SU-DHL-6 (cell line): ENCODE data around the gene RASL11B.

ENCODE experiments used
- H2AFZ ChIP-seq: fragments of 200-600 bp; sonication (generic); 2 replicates; pipeline ENCODE4 v1.6.1; 2014; ENCODE audit warnings: low read depth, mild to moderate bottlenecking, moderate library complexity, mixed read lengths, antibody characterized with exemption, low read length; ENCODE audit not compliant: severe bottlenecking
- H3F3A ChIP-seq: fragments of 200-600 bp; shearing (Covaris generic); 2 replicates; pipeline ENCODE4 v1.6.0; 2016; ENCODE audit warnings: antibody characterized with exemption, mild to moderate bottlenecking; ENCODE audit not compliant: insufficient read depth
- H3K27ac ChIP-seq: fragments of 200-600 bp; sonication (generic); 2 replicates; pipeline ENCODE4 v1.5.1; 2016; ENCODE audit warnings: low read depth, mild to moderate bottlenecking, low read length, moderate library complexity, mixed read lengths
- H3K27me3 ChIP-seq: fragments of 200-600 bp; sonication (generic), shearing (Covaris generic); 2 replicates; pipeline ENCODE4 v1.6.0; 2014; ENCODE audit warnings: mild to moderate bottlenecking, low read length
- H3K36me3 ChIP-seq: fragments of 200-600 bp; sonication (generic); 2 replicates; pipeline ENCODE4 v1.6.1; 2014; ENCODE audit warnings: mild to moderate bottlenecking, low read length, mixed read lengths
- H3K4me2 ChIP-seq: fragments of 300-600, 200-600 bp; shearing (Covaris generic), sonication (generic); 2 replicates; pipeline ENCODE4 v1.6.0; 2014; ENCODE audit warnings: low read length, low read depth, mild to moderate bottlenecking; ENCODE audit not compliant: poor library complexity, severe bottlenecking
- H3K4me3 ChIP-seq: fragments of 200-600 bp; sonication (generic); 2 replicates; pipeline ENCODE4 v1.5.1; 2014; ENCODE audit warnings: antibody characterized with exemption, low read length, mild to moderate bottlenecking, mixed read lengths; ENCODE audit not compliant: insufficient read depth, poor library complexity, severe bottlenecking
- H3K79me2 ChIP-seq: fragments of 200-600 bp; sonication (generic); 2 replicates; pipeline ENCODE4 v1.6.1; 2014; ENCODE audit warnings: mild to moderate bottlenecking, low read length, moderate library complexity; ENCODE audit not compliant: insufficient read depth
- H3K9ac ChIP-seq: fragments of 200-600 bp; sonication (generic); 2 replicates; pipeline ENCODE4 v1.7.0; 2014; ENCODE audit warnings: mild to moderate bottlenecking, low read length
- H3K9me2 ChIP-seq: fragments of 200-600 bp; sonication (generic); replicated peaks from 2 replicates; pipeline ENCODE4 v1.6.1; 2014; ENCODE audit warnings: low read length; ENCODE audit not compliant: insufficient read depth
- H3K9me3 ChIP-seq: fragments of 200-600 bp; sonication (generic); 2 replicates; pipeline ENCODE4 v1.6.1; 2014; ENCODE audit warnings: low read length, mixed read lengths; ENCODE audit not compliant: insufficient read depth
- H4K20me1 ChIP-seq: fragments of 200-600 bp; sonication (generic); 2 replicates; pipeline ENCODE4 v1.6.1; 2014; ENCODE audit warnings: low read depth, mild to moderate bottlenecking, antibody characterized with exemption, low read length, moderate library complexity, mixed read lengths
- CTCF ChIP-seq: fragments of 200-600 bp; sonication (generic); IDR thresholded peaks from one replicate; pipeline ENCODE4 v1.5.1; 2017; ENCODE audit warnings: antibody characterized with exemption, mild to moderate bottlenecking, low read length, moderate library complexity; ENCODE audit not compliant: insufficient read depth, poor library complexity, severe bottlenecking
- EZH2phosphoT487 ChIP-seq: fragments of 200-600 bp; sonication (generic), shearing (Covaris generic); conservative IDR thresholded peaks from 2 replicates; pipeline ENCODE4 v1.6.1; 2018; ENCODE audit warnings: mild to moderate bottlenecking, antibody characterized with exemption, low read length, moderate library complexity, mixed read lengths

The RASL11B gene

GRCh38 chr4:52860361-52860760 is 1.8 kb upstream of the RASL11B start:
- Histone ChIP-seq H4K20me1 (no peaks in the 10 kb centered on the region), H3K27ac (no peak overlapping the region), H2AFZ (no peak overlapping the region), H3F3A (no peaks in the 10 kb centered on the region), H3K27me3 (no peaks in the 10 kb centered on the region), H3K9me2 (no peaks in the 10 kb centered on the region), H3K9me3 (no peaks in the 10 kb centered on the region), H3K9ac (no peak overlapping the region), H3K36me3 (no peaks in the 10 kb centered on the region), H3K4me2 (no peak overlapping the region), H3K4me3 (no peak overlapping the region), H3K79me2 (no peaks in the 10 kb centered on the region)
- TF ChIP-seq EZH2phosphoT487: no peak
- no peak for TF ChIP-seq CTCF

GRCh38 chr4:52861171-52861823 is 820 bp upstream of the RASL11B start:
- H3K27me3 ChIP-seq: no peaks in the 10 kb centered on the region
- no peaks in the 10 kb centered on the region for H3K79me2 ChIP-seq
- H2AFZ ChIP-seq: no peak overlapping the region
- no peaks in the 10 kb centered on the region for H4K20me1 ChIP-seq
- no peaks in the 10 kb centered on the region for H3K9me3 ChIP-seq
- no peaks in the 10 kb centered on the region for H3F3A ChIP-seq
- no peak overlapping the region for H3K27ac ChIP-seq
- H3K9me2 ChIP-seq: no peaks in the 10 kb centered on the region
- no peaks in the 10 kb centered on the region for H3K36me3 ChIP-seq
- peak overlapping the region; percentile 45 for H3K4me2 ChIP-seq
- H3K4me3 ChIP-seq: peak overlapping the region; percentile 37
- TF ChIP-seq CTCF (no peak), EZH2phosphoT487 (no peak)
- no peak overlapping the region for H3K9ac ChIP-seq

GRCh38 chr4:52862639-52863161 is 583 bp downstream of the RASL11B start:
- H3K9me3 ChIP-seq: no peaks in the 10 kb centered on the region
- H3F3A ChIP-seq: no peaks in the 10 kb centered on the region
- no peaks in the 10 kb centered on the region for H3K36me3 ChIP-seq
- H3K27me3 ChIP-seq: no peaks in the 10 kb centered on the region
- peak overlapping the region; percentile 28; the same call in 1 of the 2 replicates for H3K9ac ChIP-seq
- peak overlapping the region; percentile 45 for H3K4me2 ChIP-seq
- H3K4me3 ChIP-seq: peak overlapping the region; percentile 29
- no peaks in the 10 kb centered on the region for H3K79me2 ChIP-seq
- no peak for TF ChIP-seq EZH2phosphoT487
- H4K20me1 ChIP-seq: no peaks in the 10 kb centered on the region
- H2AFZ ChIP-seq: no peak overlapping the region
- H3K9me2 ChIP-seq: no peaks in the 10 kb centered on the region
- no peak overlapping the region for H3K27ac ChIP-seq

- no peaks in the 10 kb centered on the region for H4K20me1 ChIP-seq
- TF ChIP-seq EZH2phosphoT487: no peak
- H3K79me2 ChIP-seq: no peaks in the 10 kb centered on the region
- no peak overlapping the region for H2AFZ ChIP-seq
- H3K4me3 ChIP-seq: no peak overlapping the region
- no peaks in the 10 kb centered on the region for H3F3A ChIP-seq
- H3K36me3 ChIP-seq: no peaks in the 10 kb centered on the region
- H3K4me2 ChIP-seq: no peak overlapping the region
- H3K27ac ChIP-seq: no peak overlapping the region
- no peak overlapping the region for H3K9ac ChIP-seq
- no peaks in the 10 kb centered on the region for H3K9me2 ChIP-seq
- H3K27me3 ChIP-seq: no peaks in the 10 kb centered on the region
- H3K9me3 ChIP-seq: no peaks in the 10 kb centered on the region
Measured at GRCh38 chr4:52863324-52863723, 1.2 kb downstream of the RASL11B start.
